GM19452 (cell line): Measurements from ENCODE around the gene POPDC2.

Experiments used
- ATAC-seq: cut with Tn5 transposase; IDR thresholded peaks from one replicate; pipeline ENCODE4 v1.9.1; 2021; ENCODE audit not compliant: unreplicated experiment

Gene POPDC2

GRCh38 chr3:119672776-119673175 lies 12.4 kb upstream of the POPDC2 start:
- ATAC-seq, result no peak

GRCh38 chr3:119669906-119670570 lies 9.6 kb upstream of the POPDC2 start:
- ATAC-seq, result no peak

DNA sequence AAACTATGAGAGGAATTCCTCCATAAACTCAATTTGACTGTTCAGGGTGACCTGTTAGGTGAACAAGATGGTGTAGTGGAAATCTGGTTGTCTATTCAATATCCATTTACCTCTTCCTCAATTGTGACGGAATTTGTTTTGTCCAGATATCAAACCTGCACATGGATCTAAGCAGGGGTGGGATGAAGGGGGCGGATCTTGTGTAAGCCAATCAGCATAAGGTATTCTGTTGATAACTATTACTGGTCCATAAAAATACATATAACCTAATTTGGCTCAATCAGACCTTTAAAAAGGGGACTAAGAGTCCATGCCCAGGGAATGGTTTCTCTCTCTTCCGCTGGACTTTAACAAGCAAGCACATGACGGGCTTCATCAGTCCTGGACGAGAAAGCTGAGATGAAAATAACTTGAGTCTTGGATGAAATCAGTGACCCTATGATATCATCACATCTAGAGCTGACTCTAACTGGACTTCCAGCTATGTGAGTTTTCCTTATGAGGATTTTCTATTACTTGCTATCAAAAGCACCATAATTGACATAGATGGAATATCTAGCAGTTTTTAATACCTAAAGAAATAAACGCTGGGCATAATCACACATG lies 5.7 kb upstream of the POPDC2 start:
- ATAC-seq, result no peak

- ATAC-seq, result no peak
These were observed 4.5 kb upstream of the POPDC2 start for GRCh38 chr3:119664850-119665379.

- no peak for ATAC-seq
These were observed 4.0 kb upstream of the POPDC2 start for GRCh38 chr3:119664370-119664769.

DNA sequence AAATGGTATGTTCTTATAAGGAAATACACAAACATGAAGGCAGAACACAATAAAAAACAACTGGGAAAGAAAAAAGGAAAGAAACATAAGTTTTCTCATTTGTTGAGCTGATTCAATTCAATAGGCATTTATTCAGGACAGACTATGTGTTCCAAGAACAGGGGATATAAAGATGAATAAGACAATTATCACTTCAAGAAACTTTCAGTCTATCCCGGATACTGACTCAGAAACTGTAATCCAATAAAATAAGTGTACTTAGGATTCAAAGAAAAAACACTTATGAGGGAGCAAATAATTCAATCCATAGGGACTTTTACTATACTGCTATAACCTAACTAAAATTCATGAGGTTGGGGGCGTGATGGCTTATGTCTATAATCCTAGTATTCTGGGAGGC lies 3.5 kb upstream of the POPDC2 start:
- ATAC-seq, result no peak

- no peak for ATAC-seq
These were observed 2.4 kb upstream of the POPDC2 start for GRCh38 chr3:119662604-119663373.

DNA sequence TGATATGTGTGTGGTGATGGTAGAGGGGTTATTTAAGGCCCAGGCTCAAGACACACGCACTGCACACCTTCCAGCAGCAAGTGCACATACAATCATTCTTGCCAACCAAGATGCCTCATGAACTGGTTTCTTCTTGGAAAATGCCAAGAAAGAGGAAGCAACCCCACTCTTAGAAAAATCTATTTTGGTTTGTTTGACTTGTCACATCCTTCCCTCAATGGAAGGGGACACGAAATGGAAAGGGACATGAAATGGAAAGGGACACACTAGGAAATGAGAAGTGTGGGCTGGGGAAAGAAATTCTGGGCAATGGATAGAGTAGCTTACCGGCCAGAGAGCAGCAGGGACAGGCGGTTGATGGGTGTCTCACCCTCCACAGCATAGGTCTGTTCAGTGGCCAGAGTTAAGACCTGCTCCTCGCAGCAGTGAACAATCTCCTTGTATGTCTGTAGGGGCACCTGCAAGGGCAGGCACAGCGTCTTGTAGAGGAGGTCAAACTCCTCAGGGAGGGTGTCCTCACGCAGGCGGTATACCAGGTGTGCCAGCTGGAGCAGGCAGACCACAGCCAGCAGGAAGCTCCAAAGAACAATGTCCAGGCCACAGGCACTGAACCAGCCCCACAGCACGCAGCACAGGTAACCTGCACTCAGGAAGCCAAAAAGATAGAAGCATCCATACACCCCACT lies 640 bp downstream of the POPDC2 start:
- ATAC-seq, result no peak

DNA sequence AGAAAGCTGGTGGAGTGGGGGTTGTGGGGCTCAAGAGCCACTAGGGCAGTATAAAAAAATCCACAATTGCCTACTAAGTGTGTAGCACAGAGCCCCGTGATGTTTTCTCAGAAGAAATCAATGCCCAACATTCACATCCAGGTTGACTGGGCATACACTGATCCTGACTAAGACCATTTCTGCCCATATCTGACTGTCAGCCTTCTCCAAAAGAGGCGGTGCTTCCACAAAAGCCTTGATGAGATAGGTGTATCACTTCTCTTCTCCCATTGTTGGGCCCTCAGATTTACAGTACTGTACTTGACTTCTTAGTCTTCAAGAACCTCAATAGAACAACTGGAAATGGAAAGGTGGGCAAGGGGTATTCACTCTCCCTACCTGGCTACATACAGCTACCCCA lies 1.4 kb downstream of the POPDC2 start:
- ATAC-seq, result no peak

GRCh38 chr3:119657887-119658702 lies 2.3 kb downstream of the POPDC2 start:
- ATAC-seq, result peak; percentile 74

DNA sequence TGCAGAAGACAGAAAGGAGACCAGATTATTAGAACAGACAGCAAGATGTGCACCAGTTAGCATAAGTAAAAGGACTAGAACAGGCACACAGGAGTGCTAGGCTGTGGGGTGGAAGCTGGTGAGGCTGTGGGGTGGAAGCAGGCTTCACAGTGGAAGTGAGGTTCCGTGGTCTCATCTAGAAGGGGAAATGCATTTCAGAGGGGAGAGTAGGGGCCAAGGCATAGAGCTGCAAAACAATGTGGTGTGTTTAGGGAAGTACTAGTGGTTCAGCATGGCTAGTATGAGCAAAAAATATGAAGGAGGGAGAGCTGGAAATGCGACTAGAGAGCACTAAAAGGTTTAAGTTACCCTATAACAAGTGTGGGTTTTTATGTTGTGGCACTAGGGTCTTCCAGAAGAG lies 6.5 kb downstream of the POPDC2 start:
- no peak for ATAC-seq

- no peak for ATAC-seq
These were observed 7.9 kb downstream of the POPDC2 start for GRCh38 chr3:119652306-119653033.

DNA sequence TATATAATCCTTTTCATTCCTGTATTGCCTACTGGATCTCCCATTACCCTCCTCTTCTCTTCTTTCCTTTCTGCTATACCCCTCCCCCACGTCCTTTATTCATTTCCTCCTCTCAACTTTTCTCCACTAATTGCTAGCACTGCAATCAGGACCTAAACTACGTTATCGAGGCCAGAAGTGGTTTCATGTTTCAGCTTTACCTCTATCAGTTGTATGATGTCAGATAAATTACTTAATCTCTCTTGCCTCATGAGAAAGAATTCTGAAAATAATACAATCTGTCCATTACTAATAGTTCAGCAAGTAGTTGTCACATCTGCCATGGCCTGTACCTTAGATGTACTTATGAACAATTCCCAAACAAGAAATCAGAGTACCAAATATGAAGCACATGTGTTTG lies 10.6 kb downstream of the POPDC2 start:
- ATAC-seq, result no peak

GRCh38 chr3:119647843-119648575 lies 12.4 kb downstream of the POPDC2 start:
- ATAC-seq, result no peak

DNA sequence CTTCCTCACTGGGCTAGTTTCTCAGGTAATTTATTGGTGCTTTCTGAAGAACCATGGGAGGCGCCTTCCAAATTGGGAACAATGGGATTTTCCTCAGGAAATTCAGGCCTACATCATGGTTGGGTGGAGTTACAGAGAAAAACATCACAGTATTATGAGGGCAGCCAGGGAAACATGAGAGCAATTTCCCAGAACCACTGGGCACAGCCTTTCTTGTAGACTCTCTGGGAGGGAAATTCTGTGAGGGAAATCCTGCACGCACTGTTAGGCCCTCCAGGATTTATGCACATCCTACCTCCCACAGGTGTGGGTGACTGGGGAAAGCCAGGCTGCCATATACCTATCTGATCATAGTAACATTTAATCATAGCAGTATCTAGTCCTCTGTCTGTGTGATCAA lies 13.2 kb downstream of the POPDC2 start:
- no peak for ATAC-seq

DNA sequence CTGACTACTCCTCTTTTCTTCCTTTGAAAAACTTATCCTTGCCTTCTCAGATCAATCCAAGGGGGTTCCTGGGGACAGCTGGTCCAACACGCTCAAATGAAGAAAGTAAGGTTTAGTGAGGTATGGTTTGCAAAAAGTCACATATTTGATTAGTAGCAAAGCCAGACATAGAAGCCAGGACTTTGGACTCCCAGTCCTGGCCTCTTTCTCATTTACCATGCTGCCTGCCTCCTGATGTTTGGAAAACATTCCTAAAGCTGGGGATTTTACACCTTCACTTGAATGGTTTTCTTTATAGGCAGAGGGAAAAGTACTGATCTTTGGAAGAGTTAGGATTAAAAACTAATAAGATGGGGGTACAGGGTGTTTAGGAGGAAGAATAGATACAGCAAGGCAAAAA lies 14.6 kb downstream of the POPDC2 start:
- no peak for ATAC-seq

DNA sequence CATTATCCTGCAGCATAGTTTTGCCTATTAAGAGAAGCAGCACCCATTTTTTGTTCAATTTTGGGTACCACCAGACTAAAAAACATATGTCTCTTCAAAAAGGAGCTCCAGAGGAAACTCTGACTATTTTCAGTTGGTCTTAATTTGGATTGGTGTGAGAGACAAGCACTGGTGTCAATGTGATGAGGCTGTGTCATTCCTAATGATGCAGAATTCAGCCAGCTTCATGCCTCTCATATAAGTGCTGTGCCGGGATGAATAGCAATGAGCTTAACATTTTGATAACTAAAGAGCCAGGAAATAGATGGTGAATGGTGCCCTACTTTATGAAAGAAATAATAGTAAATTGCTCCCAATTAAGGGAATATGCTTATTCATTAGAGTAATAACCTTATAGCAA lies 15.9 kb downstream of the POPDC2 start:
- ATAC-seq, result no peak

GRCh38 chr3:119643528-119643927 lies 16.9 kb downstream of the POPDC2 start:
- no peak for ATAC-seq

DNA sequence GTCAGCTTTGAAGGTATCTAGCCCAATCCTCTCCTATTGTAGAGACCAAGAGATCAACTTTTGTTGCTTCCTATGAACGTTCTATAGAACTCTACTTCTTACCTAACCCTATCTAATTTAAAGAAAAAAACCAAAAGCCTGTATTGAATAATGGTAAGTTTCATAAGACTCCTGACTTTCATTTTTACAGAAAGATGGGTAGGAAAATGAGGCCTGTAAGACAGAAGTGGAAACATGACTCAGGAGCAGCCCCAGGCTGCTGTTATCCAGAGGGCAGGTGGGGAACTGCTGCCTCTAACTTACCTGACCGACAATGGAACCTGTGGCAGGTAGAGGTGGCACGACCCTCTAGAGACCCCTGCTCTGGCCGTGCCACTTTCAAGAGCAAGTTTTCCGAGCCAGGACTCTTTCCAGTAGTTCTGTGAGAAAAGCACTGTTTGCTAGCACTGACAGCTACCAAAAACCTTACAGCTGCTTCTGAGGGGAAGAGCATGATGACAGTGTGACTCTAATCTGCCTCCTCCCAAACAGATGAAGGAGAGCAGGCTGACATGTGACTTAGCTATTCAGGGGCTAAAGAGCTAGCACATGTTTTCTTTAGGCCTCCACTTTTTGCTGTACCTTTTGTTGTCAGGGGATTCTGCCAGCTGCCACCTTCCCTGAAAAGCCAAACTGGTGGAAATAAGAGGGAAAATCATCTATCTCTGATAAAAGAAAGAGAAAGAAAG lies 17.5 kb downstream of the POPDC2 start:
- no peak for ATAC-seq
